IMR-90 (cell line): Measurements from ENCODE around the gene EXOC3L2. TPM values are rescaled to one million over a fixed set of nuclear protein-coding genes. Genes with fewer than 3 reads are reported as not detected.

Experiments used
- ATAC-seq: fragments of 200-7000 bp; cut with Tn5 transposase; 2 replicates; pipeline ENCODE4 v1.9.1; 2020; ENCODE audit warnings: low read depth, mild to moderate bottlenecking, moderate library complexity
- BruUV-seq: library from RNA; stranded (reverse); fragments of 400-500 nt; replicated peaks from 2 replicates; lab custom pipeline; 2021; lab: Mats Ljungman, UMichigan
- CTCF ChIA-PET: fragments of 300-600 bp; formaldehyde crosslinking; extraction: SDS; loops from one replicate; lab custom pipeline; 2021; ENCODE audit warnings: antibody characterized with exemption; lab: Yijun Ruan, JAX
- POLR2A ChIA-PET: fragments of 300-600 bp; sonication (Branson Sonifier 250); formaldehyde crosslinking; loops from one replicate; lab custom pipeline; 2022; ENCODE audit warnings: antibody characterized with exemption; ENCODE audit not compliant: unreplicated experiment; lab: Charles Lee
- DNase-seq: peaks from one replicate; pipeline ENCODE4 v3.0.0; 2013
- H2AFZ ChIP-seq: replicated peaks from 2 replicates; pipeline ENCODE3; 2013; ENCODE audit warnings: low read length, mild to moderate bottlenecking; ENCODE audit not compliant: poor library complexity
- H2AK5ac ChIP-seq: 2 replicates; pipeline ENCODE4 v1.6.1; 2013; ENCODE audit warnings: low read depth, low read length, inconsistent platforms
- H2AK9ac ChIP-seq: replicated peaks from 2 replicates; pipeline ENCODE3; 2013; ENCODE audit warnings: mild to moderate bottlenecking, low read depth, low read length, moderate library complexity; ENCODE audit not compliant: poor library complexity
- H2BK120ac ChIP-seq: 2 replicates; pipeline ENCODE4 v1.6.1; 2013; ENCODE audit warnings: low read depth, low read length, inconsistent platforms
- H2BK15ac ChIP-seq: 3 replicates; pipeline ENCODE4 v1.6.1; 2013; ENCODE audit warnings: low read depth, low read length, inconsistent platforms
- H2BK20ac ChIP-seq: 2 replicates; pipeline ENCODE4 v1.6.1; 2013; ENCODE audit warnings: low read depth, mild to moderate bottlenecking, inconsistent platforms, low read length, moderate library complexity
- H2BK5ac ChIP-seq: 2 replicates; pipeline ENCODE4 v1.6.1; 2013; ENCODE audit warnings: mild to moderate bottlenecking, low read depth, low read length, inconsistent platforms; ENCODE audit not compliant: poor library complexity, severe bottlenecking
- H3K14ac ChIP-seq: replicated peaks from 2 replicates; pipeline ENCODE4 v1.6.1; 2013; ENCODE audit warnings: low read depth, low read length, inconsistent platforms
- H3K18ac ChIP-seq: 2 replicates; pipeline ENCODE4 v1.6.1; 2013; ENCODE audit warnings: low read depth, low read length, control low read depth
- H3K23ac ChIP-seq: 2 replicates; pipeline ENCODE4 v1.6.1; 2013; ENCODE audit warnings: low read depth, low read length, inconsistent platforms
- H3K27ac ChIP-seq: 2 replicates; pipeline ENCODE4 v1.5.1; 2013; ENCODE audit warnings: mild to moderate bottlenecking, control low read depth, low read length; ENCODE audit not compliant: insufficient read depth
- H3K27me3 ChIP-seq: 2 replicates; pipeline ENCODE4 v1.6.1; 2013; ENCODE audit warnings: low read length; ENCODE audit not compliant: control insufficient read depth, insufficient read depth
- H3K36me3 ChIP-seq: 2 replicates; pipeline ENCODE4 v1.6.1; 2013; ENCODE audit warnings: low read length, mixed read lengths; ENCODE audit not compliant: control insufficient read depth, insufficient read depth
- H3K4ac ChIP-seq: 2 replicates; pipeline ENCODE4 v1.6.1; 2013; ENCODE audit warnings: low read depth, low read length, inconsistent platforms
- H3K4me1 ChIP-seq: 2 replicates; pipeline ENCODE4 v1.6.1; 2013; ENCODE audit warnings: low read length, mixed read lengths; ENCODE audit not compliant: control insufficient read depth, insufficient read depth
- H3K4me2 ChIP-seq: 2 replicates; pipeline ENCODE4 v1.6.1; 2013; ENCODE audit warnings: low read depth, mild to moderate bottlenecking, control low read depth, low read length, moderate library complexity
- H3K4me3 ChIP-seq: 2 replicates; pipeline ENCODE4 v1.5.1; 2013; ENCODE audit warnings: low read depth, mild to moderate bottlenecking, control low read depth, low read length, moderate library complexity; ENCODE audit not compliant: insufficient read depth
- H3K56ac ChIP-seq: 2 replicates; pipeline ENCODE4 v1.6.1; 2013; ENCODE audit warnings: low read length, inconsistent platforms; ENCODE audit not compliant: insufficient read depth; ENCODE audit errors: extremely low read depth
- H3K79me1 ChIP-seq, 2 experiments: 2 replicates each; pipeline ENCODE4 v1.6.1; 2013; ENCODE audit warnings: low read length in 2 of 2, inconsistent platforms in 1 of 2, low read depth in 1 of 2
- H3K9ac ChIP-seq: 2 replicates; pipeline ENCODE4 v1.6.1; 2013; ENCODE audit warnings: low read depth, low read length, control low read depth
- H3K9me1 ChIP-seq: 2 replicates; pipeline ENCODE4 v1.6.1; 2013; ENCODE audit warnings: low read length, inconsistent platforms; ENCODE audit not compliant: insufficient read depth
- H3K9me3 ChIP-seq: 2 replicates; pipeline ENCODE4 v1.6.1; 2013; ENCODE audit warnings: low read length; ENCODE audit not compliant: control insufficient read depth, insufficient read depth
- H4K20me1 ChIP-seq: 2 replicates; pipeline ENCODE4 v1.6.1; 2013; ENCODE audit warnings: low read length, inconsistent platforms; ENCODE audit not compliant: insufficient read depth
- H4K5ac ChIP-seq: 2 replicates; pipeline ENCODE4 v1.6.1; 2013; ENCODE audit warnings: mild to moderate bottlenecking, low read depth, low read length, control low read depth
- H4K8ac ChIP-seq, 2 experiments: 2 replicates each; pipeline ENCODE4 v1.6.1; 2013; ENCODE audit warnings: low read depth in 2 of 2, low read length in 2 of 2, control low read depth in 1 of 2, inconsistent platforms in 1 of 2
- H4K91ac ChIP-seq: 2 replicates; pipeline ENCODE4 v1.6.1; 2013; ENCODE audit warnings: low read depth, low read length, inconsistent platforms; ENCODE audit not compliant: insufficient read depth
- BHLHE40 ChIP-seq: fragments of 150-350 bp; IDR thresholded peaks from 2 replicates; pipeline ENCODE4 v1.6.1; 2016; ENCODE audit warnings: mild to moderate bottlenecking, low read depth, low read length
- CEBPB ChIP-seq: IDR thresholded peaks from 2 replicates; pipeline ENCODE4 v1.6.1; 2012; ENCODE audit warnings: low read depth, low read length, improper control_type of control experiment
- CHD1 ChIP-seq: IDR thresholded peaks from 2 replicates; pipeline ENCODE4 v1.6.1; 2012; ENCODE audit warnings: low read depth, low read length, improper control_type of control experiment
- CTCF ChIP-seq: conservative IDR thresholded peaks from 2 replicates; pipeline ENCODE4 v1.5.1; 2012; ENCODE audit warnings: mild to moderate bottlenecking, low read depth, low read length, improper control_type of control experiment
- ELK1 ChIP-seq: fragments of 150-350 bp; IDR thresholded peaks from 2 replicates; pipeline ENCODE4 v1.6.1; 2016; ENCODE audit warnings: low read depth, mild to moderate bottlenecking, low read length, moderate library complexity, borderline replicate concordance
- FOS ChIP-seq: fragments of 150-350 bp; IDR thresholded peaks from 2 replicates; pipeline ENCODE4 v1.6.1; 2016; ENCODE audit warnings: low read depth, low read length
- MAFK ChIP-seq: IDR thresholded peaks from 2 replicates; pipeline ENCODE4 v1.6.1; 2012; ENCODE audit warnings: low read depth, low read length, improper control_type of control experiment
- MAZ ChIP-seq: IDR thresholded peaks from 2 replicates; pipeline ENCODE4 v1.6.1; 2012; ENCODE audit warnings: low read depth, mild to moderate bottlenecking, low read length, improper control_type of control experiment, moderate library complexity, borderline replicate concordance
- MXI1 ChIP-seq: IDR thresholded peaks from 2 replicates; pipeline ENCODE4 v1.6.1; 2012; ENCODE audit warnings: low read depth, mild to moderate bottlenecking, low read length, moderate library complexity, borderline replicate concordance
- NFE2L2 ChIP-seq: fragments of 150-350 bp; IDR thresholded peaks from 2 replicates; pipeline ENCODE4 v1.6.1; 2016; ENCODE audit warnings: low read depth, mild to moderate bottlenecking, low read length
- POLR2A ChIP-seq: IDR thresholded peaks from 2 replicates; pipeline ENCODE4 v1.6.1; 2012; ENCODE audit warnings: mild to moderate bottlenecking, low read depth, low read length
- RAD21 ChIP-seq: IDR thresholded peaks from 2 replicates; pipeline ENCODE4 v1.6.1; 2012; ENCODE audit warnings: low read length, improper control_type of control experiment
- RFX5 ChIP-seq: IDR thresholded peaks from 2 replicates; pipeline ENCODE4 v1.8.0; 2012; ENCODE audit warnings: low read depth, mild to moderate bottlenecking, low read length, moderate library complexity
- SMC3 ChIP-seq: fragments of 150-350 bp; IDR thresholded peaks from 2 replicates; pipeline ENCODE4 v1.6.1; 2016; ENCODE audit warnings: low read depth, mild to moderate bottlenecking, antibody characterized with exemption, low read length, moderate library complexity
- USF2 ChIP-seq: fragments of 150-350 bp; IDR thresholded peaks from 2 replicates; pipeline ENCODE4 v1.6.1; 2017; ENCODE audit warnings: mild to moderate bottlenecking, antibody characterized with exemption, low read length, low read depth
- WGBS, 2 experiments: methylation state at CpG; one replicate each; pipeline versions ENCODE4 v1.1.5 to v1.1.7; 2013; ENCODE audit warnings: missing lambda C conversion rate in 2 of 2; ENCODE audit not compliant: insufficient read length in 1 of 2; ENCODE audit errors: extremely low coverage in 2 of 2; 5-methylcytosine and 5-hydroxymethylcytosine counted together
- dilution Hi-C: fragments of 300-500 bp; cut with HindIII; formaldehyde crosslinking; loops from one replicate; pipeline ENCODE4 v1.14.3; 2018; ENCODE audit warnings: low sequenced_read_pairs; ENCODE audit not compliant: unreplicated experiment
- in situ Hi-C: fragments of 300-500 bp; cut with MboI; formaldehyde crosslinking; loops from 3 replicates; pipeline ENCODE4 v1.14.3; 2019; ENCODE audit warnings: low sequenced_read_pairs, inconsistent platforms, mixed read lengths
- intact Hi-C: fragments of 100-400 bp; cut with micrococcal nuclease; formaldehyde crosslinking; loops from 2 replicates; pipeline ENCODE4 v1.10.0; 2022
- polyA plus RNA-seq, 3 experiments: library from polyadenylated mRNA; depleted of rRNA; stranded (reverse); fragments of >200 nt; gene quantifications; 2 replicates each; pipeline ENCODE4 v1.2.3, GENCODE V29; 2012; ENCODE audit warnings: low replicate concordance in 1 of 3
- total RNA-seq: library from RNA; depleted of rRNA; stranded (reverse); fragments of >200 nt; gene quantifications from 2 replicates; pipeline ENCODE4 v1.2.3, GENCODE V29; 2012

The EXOC3L2 gene
- total and polyA plus RNA-seq, 2 of the 4 experiments (the other 2 are of a cell fraction) = 0.03 TPM; not detected in 1

GRCh38 chr19:45162608-45163143, 82.5 kb downstream of the EXOC3L2 start:
- Histone ChIP-seq H2BK5ac (no peak overlapping the region), H4K5ac (no peak overlapping the region), H2AK9ac (no peak overlapping the region), H3K27ac (no peak overlapping the region), H2BK120ac (no peak overlapping the region), H3K9me1 (no peaks in the 10 kb centered on the region), H3K9me3 (no peaks in the 10 kb centered on the region), H3K79me1 (no peaks in the 10 kb centered on the region), H2BK15ac (no peak overlapping the region), H3K4me2 (no peak overlapping the region), H3K4me3 (no peak overlapping the region), H3K4me1 (peaks cover 2% of the 10 kb centered on the region; the same call in 1 of the 2 replicates), H3K14ac (no peak overlapping the region), H2AFZ (peak overlapping the region; percentile 29), H3K4ac (no peak overlapping the region), H3K36me3 (no peaks in the 10 kb centered on the region), H3K23ac (no peak overlapping the region), H3K18ac (no peak overlapping the region), H4K91ac (no peak overlapping the region), H4K8ac (no peak overlapping the region), H3K56ac (no peak overlapping the region), H2AK5ac (no peak overlapping the region), H2BK20ac (no peak overlapping the region), H3K27me3 (peaks cover 22% of the 10 kb centered on the region), H4K20me1 (peaks cover 5% of the 10 kb centered on the region; the same call in 1 of the 2 replicates), H3K9ac (no peak overlapping the region)
- in situ Hi-C loops (no loop called here), dilution Hi-C loops (no loop called here), intact Hi-C loops (loop anchor here (1.0 kb wide), 2 partner anchors 86 to 176 kb away; no protein-coding TSS in a partner anchor)
- DNase-seq = no peak
- 90% methylated on average over 2 of the region's 18 CpGs; no CpG with 5 or more reads in 1 of the 2 experiments for WGBS, 2 experiments
- ChIA-PET POLR2A (no interaction called here), CTCF (interaction anchor here (0.6 kb wide), 1 partner anchor 86 kb away, joined by 3 read pairs; no protein-coding TSS in a partner anchor)
- no TSS peak for BruUV-seq
- TF ChIP-seq FOS (no peak), BHLHE40 (no peak), CEBPB (no peak), MAFK (no peak), RAD21 (no peak), NFE2L2 (no peak), SMC3 (no peak), USF2 (no peak), MAZ (no peak), MXI1 (no peak), RFX5 (no peak), ELK1 (no peak), POLR2A (no peak), CHD1 (no peak), CTCF (no peak)
- no peak for ATAC-seq
